ENCODE measurements around the gene TMEM126A. TPM values are rescaled to one million over a fixed set of nuclear protein-coding genes. Genes with fewer than 3 reads are reported as not detected.

The TMEM126A gene
- total RNA-seq, 1 experiment from 2014 or later = 37.2 TPM

DNA sequence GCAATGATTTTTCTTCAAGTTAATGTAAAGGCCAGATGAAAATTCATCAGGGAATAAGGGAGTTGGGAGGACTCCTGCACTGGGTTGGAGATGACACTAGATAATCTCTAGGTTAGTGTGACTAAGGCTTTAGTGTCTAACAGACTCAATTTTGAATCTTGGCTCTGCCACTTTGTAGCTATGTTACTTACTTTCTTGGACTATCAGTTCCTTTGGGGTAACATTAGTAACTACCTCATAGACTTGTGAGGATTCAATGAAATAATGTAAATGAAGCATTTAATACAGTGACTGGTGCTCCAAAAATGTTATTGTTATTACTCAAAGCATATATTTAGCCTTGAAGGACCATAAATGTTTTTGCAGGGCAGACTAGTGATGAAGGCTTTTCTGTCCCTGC, 47.8 kb downstream of the TMEM126A start:
- H3K27ac Mint-ChIP-seq = no peak overlapping the region
- DNase-seq (ENCODE audit: low spot score) (no peak), ATAC-seq (no peak)
- CTCF ChIA-PET = interaction anchor here (1.0 to 1.4 kb wide), 5 partner anchors 10 to 131 kb away, joined by 3 to 4 read pairs (median 3); partner anchors contain the start of gene CCDC89
- H3K4me1 Mint-ChIP-seq = peaks cover 17% of the 10 kb centered on the region
- H3K9me3 Mint-ChIP-seq = no peaks in the 10 kb centered on the region
- no peaks in the 10 kb centered on the region for H3K27me3 Mint-ChIP-seq (ENCODE audit: low read depth)
- TF ChIP-seq TCF7 (CRISPR knock-in tag; IDR thresholded peaks at IDR 0.05; ENCODE audit: low read depth) = no peak
- no peak for TF ChIP-seq ATF1 (CRISPR knock-in tag; IDR thresholded peaks at IDR 0.05)
- TF ChIP-seq IRF1 (CRISPR knock-in tag; IDR thresholded peaks at IDR 0.05) = no peak
- TF ChIP-seq, protein P1, sequence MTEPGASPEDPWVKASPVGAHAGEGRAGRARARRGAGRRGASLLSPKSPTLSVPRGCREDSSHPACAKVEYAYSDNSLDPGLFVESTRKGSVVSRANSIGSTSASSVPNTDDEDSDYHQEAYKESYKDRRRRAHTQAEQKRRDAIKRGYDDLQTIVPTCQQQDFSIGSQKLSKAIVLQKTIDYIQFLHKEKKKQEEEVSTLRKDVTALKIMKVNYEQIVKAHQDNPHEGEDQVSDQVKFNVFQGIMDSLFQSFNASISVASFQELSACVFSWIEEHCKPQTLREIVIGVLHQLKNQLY (CRISPR knock-in tag; IDR thresholded peaks at IDR 0.05) = no peak
- TF ChIP-seq TEAD4 (CRISPR knock-in tag; IDR thresholded peaks at IDR 0.05) = no peak
- TF ChIP-seq E2F4 (CRISPR knock-in tag; IDR thresholded peaks at IDR 0.05; ENCODE audit: borderline replicate concordance, low read depth) = no peak
- POLR2A ChIA-PET = no interaction called here
- no peaks in the 10 kb centered on the region for H3K36me3 Mint-ChIP-seq
- H3K4me3 Mint-ChIP-seq = no peak overlapping the region

DNA sequence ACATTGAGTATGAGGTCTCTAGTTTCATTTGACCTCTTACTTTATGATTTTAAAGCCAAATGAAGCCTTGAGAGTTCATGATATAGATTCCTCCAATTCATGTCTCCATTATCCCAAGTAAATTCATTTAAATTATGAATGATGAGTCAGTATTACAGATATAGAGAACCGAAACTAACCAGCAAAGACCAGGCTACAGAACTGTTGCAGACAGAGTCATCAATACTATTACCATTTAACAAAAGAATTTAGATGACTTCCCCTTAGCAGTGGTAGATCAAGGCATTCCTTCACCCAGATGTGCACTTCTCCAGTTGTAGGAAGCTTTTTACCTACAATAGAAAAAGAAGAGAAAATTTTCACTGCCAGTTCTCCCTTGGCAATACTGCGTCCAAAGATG, 50.0 kb downstream of the TMEM126A start:
- no peak overlapping the region for H3K4me3 Mint-ChIP-seq
- no peaks in the 10 kb centered on the region for H3K36me3 Mint-ChIP-seq
- CTCF ChIA-PET = no interaction called here
- no peaks in the 10 kb centered on the region for H3K9me3 Mint-ChIP-seq
- POLR2A ChIA-PET = interaction anchor here (0.5 kb wide), 1 partner anchor 1429 kb away, joined by 4 read pairs; no protein-coding TSS in a partner anchor
- no peaks in the 10 kb centered on the region for H3K27me3 Mint-ChIP-seq (ENCODE audit: low read depth)
- ATAC-seq = no peak
- H3K4me1 Mint-ChIP-seq = peaks cover 13% of the 10 kb centered on the region
- DNase-seq (ENCODE audit: low spot score) = no peak
- no peak overlapping the region for H3K27ac Mint-ChIP-seq
- TF ChIP-seq FOXK1 (CRISPR knock-in tag; IDR thresholded peaks at IDR 0.05) = no peak
- TF ChIP-seq, protein P2, sequence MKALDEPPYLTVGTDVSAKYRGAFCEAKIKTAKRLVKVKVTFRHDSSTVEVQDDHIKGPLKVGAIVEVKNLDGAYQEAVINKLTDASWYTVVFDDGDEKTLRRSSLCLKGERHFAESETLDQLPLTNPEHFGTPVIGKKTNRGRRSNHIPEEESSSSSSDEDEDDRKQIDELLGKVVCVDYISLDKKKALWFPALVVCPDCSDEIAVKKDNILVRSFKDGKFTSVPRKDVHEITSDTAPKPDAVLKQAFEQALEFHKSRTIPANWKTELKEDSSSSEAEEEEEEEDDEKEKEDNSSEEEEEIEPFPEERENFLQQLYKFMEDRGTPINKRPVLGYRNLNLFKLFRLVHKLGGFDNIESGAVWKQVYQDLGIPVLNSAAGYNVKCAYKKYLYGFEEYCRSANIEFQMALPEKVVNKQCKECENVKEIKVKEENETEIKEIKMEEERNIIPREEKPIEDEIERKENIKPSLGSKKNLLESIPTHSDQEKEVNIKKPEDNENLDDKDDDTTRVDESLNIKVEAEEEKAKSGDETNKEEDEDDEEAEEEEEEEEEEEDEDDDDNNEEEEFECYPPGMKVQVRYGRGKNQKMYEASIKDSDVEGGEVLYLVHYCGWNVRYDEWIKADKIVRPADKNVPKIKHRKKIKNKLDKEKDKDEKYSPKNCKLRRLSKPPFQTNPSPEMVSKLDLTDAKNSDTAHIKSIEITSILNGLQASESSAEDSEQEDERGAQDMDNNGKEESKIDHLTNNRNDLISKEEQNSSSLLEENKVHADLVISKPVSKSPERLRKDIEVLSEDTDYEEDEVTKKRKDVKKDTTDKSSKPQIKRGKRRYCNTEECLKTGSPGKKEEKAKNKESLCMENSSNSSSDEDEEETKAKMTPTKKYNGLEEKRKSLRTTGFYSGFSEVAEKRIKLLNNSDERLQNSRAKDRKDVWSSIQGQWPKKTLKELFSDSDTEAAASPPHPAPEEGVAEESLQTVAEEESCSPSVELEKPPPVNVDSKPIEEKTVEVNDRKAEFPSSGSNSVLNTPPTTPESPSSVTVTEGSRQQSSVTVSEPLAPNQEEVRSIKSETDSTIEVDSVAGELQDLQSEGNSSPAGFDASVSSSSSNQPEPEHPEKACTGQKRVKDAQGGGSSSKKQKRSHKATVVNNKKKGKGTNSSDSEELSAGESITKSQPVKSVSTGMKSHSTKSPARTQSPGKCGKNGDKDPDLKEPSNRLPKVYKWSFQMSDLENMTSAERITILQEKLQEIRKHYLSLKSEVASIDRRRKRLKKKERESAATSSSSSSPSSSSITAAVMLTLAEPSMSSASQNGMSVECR (CRISPR knock-in tag; IDR thresholded peaks at IDR 0.05; ENCODE audit: borderline replicate concordance) = no peak
- no peak for TF ChIP-seq ATF2 (CRISPR knock-in tag; IDR thresholded peaks at IDR 0.05; ENCODE audit: borderline replicate concordance, low read depth)
- TF ChIP-seq TEAD4 (CRISPR knock-in tag; IDR thresholded peaks at IDR 0.05) = no peak
- TF ChIP-seq, protein P3, sequence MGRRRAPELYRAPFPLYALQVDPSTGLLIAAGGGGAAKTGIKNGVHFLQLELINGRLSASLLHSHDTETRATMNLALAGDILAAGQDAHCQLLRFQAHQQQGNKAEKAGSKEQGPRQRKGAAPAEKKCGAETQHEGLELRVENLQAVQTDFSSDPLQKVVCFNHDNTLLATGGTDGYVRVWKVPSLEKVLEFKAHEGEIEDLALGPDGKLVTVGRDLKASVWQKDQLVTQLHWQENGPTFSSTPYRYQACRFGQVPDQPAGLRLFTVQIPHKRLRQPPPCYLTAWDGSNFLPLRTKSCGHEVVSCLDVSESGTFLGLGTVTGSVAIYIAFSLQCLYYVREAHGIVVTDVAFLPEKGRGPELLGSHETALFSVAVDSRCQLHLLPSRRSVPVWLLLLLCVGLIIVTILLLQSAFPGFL (CRISPR knock-in tag; IDR thresholded peaks at IDR 0.05; ENCODE audit: borderline replicate concordance) = no peak
- no peak for TF ChIP-seq MYBL2 (CRISPR knock-in tag; IDR thresholded peaks at IDR 0.05)
- TF ChIP-seq, protein P4, sequence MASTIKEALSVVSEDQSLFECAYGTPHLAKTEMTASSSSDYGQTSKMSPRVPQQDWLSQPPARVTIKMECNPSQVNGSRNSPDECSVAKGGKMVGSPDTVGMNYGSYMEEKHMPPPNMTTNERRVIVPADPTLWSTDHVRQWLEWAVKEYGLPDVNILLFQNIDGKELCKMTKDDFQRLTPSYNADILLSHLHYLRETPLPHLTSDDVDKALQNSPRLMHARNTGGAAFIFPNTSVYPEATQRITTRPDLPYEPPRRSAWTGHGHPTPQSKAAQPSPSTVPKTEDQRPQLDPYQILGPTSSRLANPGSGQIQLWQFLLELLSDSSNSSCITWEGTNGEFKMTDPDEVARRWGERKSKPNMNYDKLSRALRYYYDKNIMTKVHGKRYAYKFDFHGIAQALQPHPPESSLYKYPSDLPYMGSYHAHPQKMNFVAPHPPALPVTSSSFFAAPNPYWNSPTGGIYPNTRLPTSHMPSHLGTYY (CRISPR knock-in tag; IDR thresholded peaks at IDR 0.05) = no peak
- TF ChIP-seq, protein P5, sequence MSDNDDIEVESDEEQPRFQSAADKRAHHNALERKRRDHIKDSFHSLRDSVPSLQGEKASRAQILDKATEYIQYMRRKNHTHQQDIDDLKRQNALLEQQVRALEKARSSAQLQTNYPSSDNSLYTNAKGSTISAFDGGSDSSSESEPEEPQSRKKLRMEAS (CRISPR knock-in tag; IDR thresholded peaks at IDR 0.05) = no peak
- TF ChIP-seq TCF7 (CRISPR knock-in tag; IDR thresholded peaks at IDR 0.05; ENCODE audit: low read depth) = no peak
- no peak for TF ChIP-seq PRDM15 (CRISPR knock-in tag; IDR thresholded peaks at IDR 0.05)
- TF ChIP-seq ZNF396 (CRISPR knock-in tag; IDR thresholded peaks at IDR 0.05; ENCODE audit: borderline replicate concordance) = no peak
- TF ChIP-seq, protein P6, sequence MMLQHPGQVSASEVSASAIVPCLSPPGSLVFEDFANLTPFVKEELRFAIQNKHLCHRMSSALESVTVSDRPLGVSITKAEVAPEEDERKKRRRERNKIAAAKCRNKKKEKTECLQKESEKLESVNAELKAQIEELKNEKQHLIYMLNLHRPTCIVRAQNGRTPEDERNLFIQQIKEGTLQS (CRISPR knock-in tag; conservative IDR thresholded peaks at IDR 0.05) = no peak
- TF ChIP-seq ETV6 (CRISPR knock-in tag; IDR thresholded peaks at IDR 0.05) = no peak
- TF ChIP-seq NFATC4 (CRISPR knock-in tag; IDR thresholded peaks at IDR 0.05) = no peak
- TF ChIP-seq IRF2 (CRISPR knock-in tag; IDR thresholded peaks at IDR 0.05; ENCODE audit: borderline replicate concordance, low read depth) = no peak
